A673 (cell line): ENCODE measurements around the gene NELL1. TPM values are rescaled to one million over a fixed set of nuclear protein-coding genes. Genes with fewer than 3 reads are reported as not detected.

Experiments
- BruUV-seq: library from RNA; stranded (reverse); fragments of 400-500 nt; replicated peaks from 2 replicates; lab custom pipeline; 2021; lab: Mats Ljungman, UMichigan
- CTCF ChIA-PET: fragments of 300-600 bp; sonication (Branson Sonifier 250); formaldehyde crosslinking; loops from one replicate; lab custom pipeline; 2022; ENCODE audit warnings: antibody characterized with exemption; lab: Charles Lee
- POLR2A ChIA-PET: fragments of 300-600 bp; sonication (Branson Sonifier 250); formaldehyde crosslinking; loops from one replicate; lab custom pipeline; 2022; ENCODE audit warnings: antibody characterized with exemption; ENCODE audit not compliant: low non-redundant PET; lab: Charles Lee
- DNase-seq: peaks from one replicate; pipeline ENCODE4 v3.0.0-alpha.2; 2015; ENCODE audit warnings: low spot score
- H3K27ac ChIP-seq: fragments of 200-600 bp; sonication (generic); 2 replicates; pipeline ENCODE4 v1.5.1; 2016; ENCODE audit warnings: mixed run types, low read depth, mild to moderate bottlenecking, mixed read lengths, antibody characterized with exemption, low read length; ENCODE audit not compliant: poor library complexity, severe bottlenecking
- H3K27me3 ChIP-seq: fragments of 200-600 bp; sonication (generic); replicated peaks from 2 replicates; pipeline ENCODE4 v1.6.1; 2017; ENCODE audit warnings: mixed run types, low read depth, mild to moderate bottlenecking, mixed read lengths, antibody characterized with exemption, low read length; ENCODE audit not compliant: insufficient read depth, poor library complexity
- H3K36me3 ChIP-seq: fragments of 200-600 bp; sonication (generic); 2 replicates; pipeline ENCODE4 v1.6.1; 2016; ENCODE audit warnings: mixed run types, mild to moderate bottlenecking, mixed read lengths, antibody characterized with exemption, low read length; ENCODE audit not compliant: insufficient read depth, poor library complexity, severe bottlenecking
- H3K4me1 ChIP-seq: fragments of 200-600 bp; sonication (generic); 2 replicates; pipeline ENCODE4 v1.6.1; 2017; ENCODE audit warnings: mixed run types, mild to moderate bottlenecking, mixed read lengths, antibody characterized with exemption, low read length; ENCODE audit not compliant: insufficient read depth, poor library complexity, severe bottlenecking
- H3K4me3 ChIP-seq: fragments of 200-600 bp; sonication (generic); 2 replicates; pipeline ENCODE4 v1.5.1; 2016; ENCODE audit warnings: low read depth, mixed run types, mild to moderate bottlenecking, mixed read lengths, low read length; ENCODE audit not compliant: poor library complexity, severe bottlenecking
- H3K9me3 ChIP-seq: fragments of 200-600 bp; sonication (generic); 2 replicates; pipeline ENCODE4 v1.6.1; 2016; ENCODE audit warnings: mixed run types, low read depth, mild to moderate bottlenecking, mixed read lengths, antibody characterized with exemption, low read length; ENCODE audit not compliant: poor library complexity, severe bottlenecking
- EZH2 ChIP-seq: fragments of 200-600 bp; sonication (generic); IDR thresholded peaks from 2 replicates; pipeline ENCODE4 v1.6.1; 2017; ENCODE audit warnings: borderline replicate concordance, low read depth, mild to moderate bottlenecking, mixed read lengths, antibody characterized with exemption, low read length; ENCODE audit not compliant: poor library complexity, severe bottlenecking
- intact Hi-C: fragments of 100-400 bp; cut with micrococcal nuclease; formaldehyde crosslinking; loops from one replicate; pipeline ENCODE4 v1.10.0; 2022; ENCODE audit not compliant: unreplicated experiment
- total RNA-seq: library from RNA; stranded (reverse); gene quantifications from 2 replicates; pipeline ENCODE4 v1.2.3, GENCODE V29; 2021
- TF ChIP-seq, protein P1 (sequence below): fragments of 300-800, 200-600 bp; sonication (generic); conservative IDR thresholded peaks from 2 replicates; pipeline ENCODE4 v1.5.1; 2017; ENCODE audit warnings: low read depth, mild to moderate bottlenecking, antibody characterized with exemption, low read length, moderate library complexity, mixed read lengths

The NELL1 gene
- total RNA-seq, 1 experiment from 2014 or later: 0.32 TPM

GRCh38 chr11:21307874-21308273, 638.5 kb downstream of the NELL1 start:
- H3K27me3 ChIP-seq: no peaks in the 10 kb centered on the region
- CTCF ChIA-PET: no interaction called here
- TF ChIP-seq, protein P1, sequence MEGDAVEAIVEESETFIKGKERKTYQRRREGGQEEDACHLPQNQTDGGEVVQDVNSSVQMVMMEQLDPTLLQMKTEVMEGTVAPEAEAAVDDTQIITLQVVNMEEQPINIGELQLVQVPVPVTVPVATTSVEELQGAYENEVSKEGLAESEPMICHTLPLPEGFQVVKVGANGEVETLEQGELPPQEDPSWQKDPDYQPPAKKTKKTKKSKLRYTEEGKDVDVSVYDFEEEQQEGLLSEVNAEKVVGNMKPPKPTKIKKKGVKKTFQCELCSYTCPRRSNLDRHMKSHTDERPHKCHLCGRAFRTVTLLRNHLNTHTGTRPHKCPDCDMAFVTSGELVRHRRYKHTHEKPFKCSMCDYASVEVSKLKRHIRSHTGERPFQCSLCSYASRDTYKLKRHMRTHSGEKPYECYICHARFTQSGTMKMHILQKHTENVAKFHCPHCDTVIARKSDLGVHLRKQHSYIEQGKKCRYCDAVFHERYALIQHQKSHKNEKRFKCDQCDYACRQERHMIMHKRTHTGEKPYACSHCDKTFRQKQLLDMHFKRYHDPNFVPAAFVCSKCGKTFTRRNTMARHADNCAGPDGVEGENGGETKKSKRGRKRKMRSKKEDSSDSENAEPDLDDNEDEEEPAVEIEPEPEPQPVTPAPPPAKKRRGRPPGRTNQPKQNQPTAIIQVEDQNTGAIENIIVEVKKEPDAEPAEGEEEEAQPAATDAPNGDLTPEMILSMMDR: no peak
- no peak for TF ChIP-seq EZH2

GRCh38 chr11:21316591-21316990, 647.2 kb downstream of the NELL1 start:
- no peaks in the 10 kb centered on the region for H3K36me3 ChIP-seq
- no peak for TF ChIP-seq EZH2
- TF ChIP-seq, protein P1: no peak
- H3K4me1 ChIP-seq: no peaks in the 10 kb centered on the region
- CTCF ChIA-PET: no interaction called here
- intact Hi-C loops: no loop called here
- no TSS peak for BruUV-seq
- H3K4me3 ChIP-seq: no peak overlapping the region
- H3K27me3 ChIP-seq: no peaks in the 10 kb centered on the region
- no peaks in the 10 kb centered on the region for H3K9me3 ChIP-seq
- H3K27ac ChIP-seq: no peak overlapping the region
- POLR2A ChIA-PET: no interaction called here
- no peak for DNase-seq

More at GRCh38 chr11:21307874-21308273, 638.5 kb downstream of the NELL1 start:
- Histone ChIP-seq H3K4me1 (no peaks in the 10 kb centered on the region), H3K27ac (no peak overlapping the region), H3K36me3 (no peaks in the 10 kb centered on the region), H3K4me3 (no peak overlapping the region), H3K9me3 (no peaks in the 10 kb centered on the region)
- no peak for DNase-seq
- POLR2A ChIA-PET: no interaction called here
- intact Hi-C loops: no loop called here
- no TSS peak for BruUV-seq

DNA sequence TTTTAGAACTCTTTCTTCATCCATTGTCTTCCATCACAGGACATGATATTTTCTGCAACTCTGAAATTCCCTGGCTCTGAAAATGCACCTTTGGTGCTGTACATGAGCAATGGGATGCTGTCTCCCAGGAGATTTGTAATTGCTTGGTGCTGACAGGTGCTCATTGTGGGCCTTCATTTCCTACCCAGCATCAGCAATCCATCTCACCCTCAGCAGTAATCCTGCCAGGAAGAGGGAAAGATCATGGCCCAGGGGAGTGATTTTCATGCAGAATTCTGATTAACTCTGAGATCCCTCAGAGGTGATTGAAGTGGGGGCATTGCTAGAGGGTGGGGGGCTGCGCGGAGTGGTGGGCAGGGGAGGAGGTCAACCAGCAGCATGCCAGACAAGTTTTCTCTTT, 651.7 kb downstream of the NELL1 start:
- Histone ChIP-seq H3K4me3 (no peak overlapping the region), H3K4me1 (no peaks in the 10 kb centered on the region), H3K9me3 (no peaks in the 10 kb centered on the region), H3K27me3 (no peaks in the 10 kb centered on the region), H3K36me3 (no peaks in the 10 kb centered on the region), H3K27ac (no peak overlapping the region)
- intact Hi-C loops: no loop called here
- TF ChIP-seq, protein P1: no peak
- no peak for TF ChIP-seq EZH2
- DNase-seq: no peak
- no TSS peak for BruUV-seq
- ChIA-PET CTCF (no interaction called here), POLR2A (no interaction called here)
